Retina (tissue), 1 donor: ENCODE results near the gene ALKAL2.
A peak's percentile ranks its signal among the peaks of the same experiment; 100 is the strongest.
"Not testable (repeated sequence)": the region's sequence is repeated elsewhere in the genome, so short reads cannot be mapped to it uniquely, and the experiment has no call there.

Experiments
- DNase-seq: peaks from one replicate; pipeline ENCODE4 v3.0.0-alpha.2; 2016

Gene ALKAL2

GRCh38 chr2:287911-288757 is at the start of gene ALKAL2:
Gene ALKAL2, minus strand, starts transcription at chr2:288091. Its CDS starts 256 bp downstream, at chr2:287835.
- DNase-seq = peak; percentile 56

- DNase-seq = not testable (repeated sequence)
Measured at GRCh38 chr2:336949-337348, 49.1 kb upstream of the ALKAL2 start.

- no peak for DNase-seq
Measured at GRCh38 chr2:336360-336759, 48.5 kb upstream of the ALKAL2 start.

GRCh38 chr2:332592-332991 is 44.7 kb upstream of the ALKAL2 start:
- DNase-seq = no peak

GRCh38 chr2:328761-329160 is 40.9 kb upstream of the ALKAL2 start:
- DNase-seq = no peak

- no peak for DNase-seq
Measured at GRCh38 chr2:323035-323434, 35.1 kb upstream of the ALKAL2 start.

- no peak for DNase-seq
Measured at GRCh38 chr2:322326-322725, 34.4 kb upstream of the ALKAL2 start.

- DNase-seq = no peak
Measured at GRCh38 chr2:320561-320960, 32.7 kb upstream of the ALKAL2 start.

- DNase-seq = no peak
Measured at GRCh38 chr2:319059-319600, 31.2 kb upstream of the ALKAL2 start.

GRCh38 chr2:317501-318424 is 29.9 kb upstream of the ALKAL2 start:
- DNase-seq = peak; percentile 65

- DNase-seq = no peak
Measured at GRCh38 chr2:316381-316780, 28.5 kb upstream of the ALKAL2 start.

- not testable (repeated sequence) for DNase-seq
Measured at GRCh38 chr2:315925-316324, 28.0 kb upstream of the ALKAL2 start.

GRCh38 chr2:314561-315336 is 26.9 kb upstream of the ALKAL2 start:
- DNase-seq = no peak

GRCh38 chr2:313991-314390 is 26.1 kb upstream of the ALKAL2 start:
- DNase-seq = no peak

GRCh38 chr2:310994-311393 is 23.1 kb upstream of the ALKAL2 start:
- no peak for DNase-seq

GRCh38 chr2:309954-310510 is 22.1 kb upstream of the ALKAL2 start:
- peak; percentile 61 for DNase-seq

GRCh38 chr2:309148-309953 is 21.5 kb upstream of the ALKAL2 start:
- DNase-seq = peak; percentile 68

GRCh38 chr2:305366-305765 is 17.5 kb upstream of the ALKAL2 start:
- DNase-seq = no peak

- no peak for DNase-seq
Measured at GRCh38 chr2:296354-296753, 8.5 kb upstream of the ALKAL2 start.

- no peak for DNase-seq
Measured at GRCh38 chr2:295090-295489, 7.2 kb upstream of the ALKAL2 start.

GRCh38 chr2:290090-290722 is 2.3 kb upstream of the ALKAL2 start:
- DNase-seq = peak; percentile 82
